K562 (cell line): ENCODE results near the gene MTA2. TPM values are rescaled to one million over a fixed set of nuclear protein-coding genes. Genes with fewer than 3 reads are reported as not detected.

ENCODE experiments used
- ERF ChIP-seq: fragments of 450-650 bp; formaldehyde crosslinking; IDR thresholded peaks from 2 replicates; pipeline ENCODE4 v1.4.0; 2020; ENCODE audit warnings: mild to moderate bottlenecking, mixed read lengths
- HDAC1 ChIP-seq, 2 experiments: fragments of 450-650 bp; IDR thresholded peaks; 2 replicates each; pipeline ENCODE4 v1.6.1; 2016 to 2017; ENCODE audit warnings: inconsistent platforms in 1 of 2, mild to moderate bottlenecking in 1 of 2, moderate library complexity in 1 of 2
- SRF ChIP-seq, 2 experiments: fragments of 250-450, 450-650 bp in 1 of 2; sonication (Bioruptor Pico) in 1 of 2; sonication (generic) in 1 of 2; formaldehyde crosslinking; IDR thresholded peaks; 2 replicates each; pipeline versions ENCODE4 v1.5.0 to v1.5.1; 2020 to 2022; ENCODE audit warnings: mild to moderate bottlenecking in 1 of 2, missing genetic modification reagents in 1 of 2
- ZKSCAN1 ChIP-seq: fragments of 150-350 bp; IDR thresholded peaks from 2 replicates; pipeline ENCODE4 v1.6.1; 2016; ENCODE audit warnings: low read depth, low read length
- ZNF780A ChIP-seq: fragments of 250-450 bp; sonication (Bioruptor Pico); IDR thresholded peaks from 2 replicates; pipeline ENCODE4 v1.5.0; 2021; ENCODE audit warnings: mild to moderate bottlenecking
- polyA plus RNA-seq, 8 experiments: library from polyadenylated mRNA; depleted of rRNA in 4 of 8; stranded (reverse) in 5 of 8; unstranded in 3 of 8; fragments of >200 nt; fragmentation: Nextera tagmentation in 2 of 8; fragmentation: Illumina TruSeq in 1 of 8; extraction: Ambion mirVana in 2 of 8; extraction: Trizol in 1 of 8; gene quantifications; 2 replicates each; pipeline versions ENCODE4 v1.2.1 to v1.2.3, GENCODE V29; 2011 to 2014; ENCODE audit warnings: inconsistent platforms in 1 of 8, missing spikeins in 1 of 8
- total RNA-seq, 7 experiments: library from RNA; depleted of rRNA in 6 of 7; stranded (reverse); fragments of >200 nt in 6 of 7; fragmentation: Illumina TruSeq in 2 of 7; extraction: Trizol in 2 of 7; gene quantifications; 2 replicates each; pipeline versions ENCODE4 v1.2.1 to v1.2.3, GENCODE V29; 2011 to 2021; ENCODE audit warnings: low replicate concordance in 1 of 7
- TF ChIP-seq, protein P1 (sequence below): fragments of 450-650 bp; IDR thresholded peaks from 2 replicates; pipeline ENCODE4 v1.6.1; 2016; ENCODE audit warnings: mild to moderate bottlenecking, moderate library complexity
- TF ChIP-seq, protein P2 (sequence below): sonication (generic); formaldehyde crosslinking; IDR thresholded peaks from 2 replicates; pipeline ENCODE4 v1.8.0; 2023; ENCODE audit warnings: missing genetic modification reagents, mild to moderate bottlenecking, borderline replicate concordance

The MTA2 gene
- total and polyA plus RNA-seq, 9 of the 15 experiments (the other 6 are each of a cell fraction or from before 2014, with no cell fraction given) = 6.2 to 220 (median 172) TPM

DNA sequence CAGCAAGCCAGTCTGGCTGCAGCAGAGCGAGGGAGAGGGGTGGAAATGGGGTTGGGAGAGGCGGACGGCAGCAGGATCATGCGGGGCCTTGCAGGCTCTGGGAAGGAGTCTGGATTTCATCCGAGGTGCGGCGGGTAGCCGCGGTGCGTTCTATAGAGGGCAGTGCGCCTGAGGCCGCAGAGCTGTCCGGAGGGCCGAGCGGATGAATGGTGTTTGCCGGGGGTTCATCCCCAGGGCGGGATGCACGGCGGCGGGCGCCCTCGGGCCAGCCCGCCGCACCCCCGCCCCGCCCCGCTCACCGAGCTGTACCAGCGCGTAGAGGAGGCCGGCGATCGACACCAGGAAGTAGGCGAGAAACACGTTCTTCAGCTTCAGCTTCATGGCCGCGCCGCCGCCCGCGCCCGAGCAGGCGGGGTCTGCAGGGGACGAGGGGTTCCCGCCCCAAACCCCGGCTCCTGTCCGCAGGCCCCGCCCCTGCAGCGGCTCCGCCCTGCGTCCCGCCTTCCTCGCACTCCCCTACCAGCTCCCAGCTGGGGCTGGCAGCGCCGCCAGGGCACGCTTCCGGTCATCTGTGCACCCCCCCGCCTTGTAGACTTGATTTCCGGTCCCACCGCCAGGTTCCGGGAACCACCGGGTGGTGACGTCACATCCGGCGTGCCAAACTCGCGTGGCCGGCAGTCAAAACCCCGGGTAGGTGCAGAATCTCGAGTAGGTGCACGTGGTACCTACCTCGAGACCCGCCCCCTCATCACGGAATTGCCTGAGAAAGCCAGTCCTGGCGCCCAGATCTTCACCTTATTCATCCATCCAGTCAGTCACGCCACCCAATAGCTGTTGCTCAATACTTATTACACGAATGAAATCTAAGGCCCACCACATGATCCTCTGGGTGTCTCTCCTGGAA lies 20.2 kb upstream of the MTA2 start, which contains the start of gene B3GAT3 (continued):
- TF ChIP-seq, protein P1, sequence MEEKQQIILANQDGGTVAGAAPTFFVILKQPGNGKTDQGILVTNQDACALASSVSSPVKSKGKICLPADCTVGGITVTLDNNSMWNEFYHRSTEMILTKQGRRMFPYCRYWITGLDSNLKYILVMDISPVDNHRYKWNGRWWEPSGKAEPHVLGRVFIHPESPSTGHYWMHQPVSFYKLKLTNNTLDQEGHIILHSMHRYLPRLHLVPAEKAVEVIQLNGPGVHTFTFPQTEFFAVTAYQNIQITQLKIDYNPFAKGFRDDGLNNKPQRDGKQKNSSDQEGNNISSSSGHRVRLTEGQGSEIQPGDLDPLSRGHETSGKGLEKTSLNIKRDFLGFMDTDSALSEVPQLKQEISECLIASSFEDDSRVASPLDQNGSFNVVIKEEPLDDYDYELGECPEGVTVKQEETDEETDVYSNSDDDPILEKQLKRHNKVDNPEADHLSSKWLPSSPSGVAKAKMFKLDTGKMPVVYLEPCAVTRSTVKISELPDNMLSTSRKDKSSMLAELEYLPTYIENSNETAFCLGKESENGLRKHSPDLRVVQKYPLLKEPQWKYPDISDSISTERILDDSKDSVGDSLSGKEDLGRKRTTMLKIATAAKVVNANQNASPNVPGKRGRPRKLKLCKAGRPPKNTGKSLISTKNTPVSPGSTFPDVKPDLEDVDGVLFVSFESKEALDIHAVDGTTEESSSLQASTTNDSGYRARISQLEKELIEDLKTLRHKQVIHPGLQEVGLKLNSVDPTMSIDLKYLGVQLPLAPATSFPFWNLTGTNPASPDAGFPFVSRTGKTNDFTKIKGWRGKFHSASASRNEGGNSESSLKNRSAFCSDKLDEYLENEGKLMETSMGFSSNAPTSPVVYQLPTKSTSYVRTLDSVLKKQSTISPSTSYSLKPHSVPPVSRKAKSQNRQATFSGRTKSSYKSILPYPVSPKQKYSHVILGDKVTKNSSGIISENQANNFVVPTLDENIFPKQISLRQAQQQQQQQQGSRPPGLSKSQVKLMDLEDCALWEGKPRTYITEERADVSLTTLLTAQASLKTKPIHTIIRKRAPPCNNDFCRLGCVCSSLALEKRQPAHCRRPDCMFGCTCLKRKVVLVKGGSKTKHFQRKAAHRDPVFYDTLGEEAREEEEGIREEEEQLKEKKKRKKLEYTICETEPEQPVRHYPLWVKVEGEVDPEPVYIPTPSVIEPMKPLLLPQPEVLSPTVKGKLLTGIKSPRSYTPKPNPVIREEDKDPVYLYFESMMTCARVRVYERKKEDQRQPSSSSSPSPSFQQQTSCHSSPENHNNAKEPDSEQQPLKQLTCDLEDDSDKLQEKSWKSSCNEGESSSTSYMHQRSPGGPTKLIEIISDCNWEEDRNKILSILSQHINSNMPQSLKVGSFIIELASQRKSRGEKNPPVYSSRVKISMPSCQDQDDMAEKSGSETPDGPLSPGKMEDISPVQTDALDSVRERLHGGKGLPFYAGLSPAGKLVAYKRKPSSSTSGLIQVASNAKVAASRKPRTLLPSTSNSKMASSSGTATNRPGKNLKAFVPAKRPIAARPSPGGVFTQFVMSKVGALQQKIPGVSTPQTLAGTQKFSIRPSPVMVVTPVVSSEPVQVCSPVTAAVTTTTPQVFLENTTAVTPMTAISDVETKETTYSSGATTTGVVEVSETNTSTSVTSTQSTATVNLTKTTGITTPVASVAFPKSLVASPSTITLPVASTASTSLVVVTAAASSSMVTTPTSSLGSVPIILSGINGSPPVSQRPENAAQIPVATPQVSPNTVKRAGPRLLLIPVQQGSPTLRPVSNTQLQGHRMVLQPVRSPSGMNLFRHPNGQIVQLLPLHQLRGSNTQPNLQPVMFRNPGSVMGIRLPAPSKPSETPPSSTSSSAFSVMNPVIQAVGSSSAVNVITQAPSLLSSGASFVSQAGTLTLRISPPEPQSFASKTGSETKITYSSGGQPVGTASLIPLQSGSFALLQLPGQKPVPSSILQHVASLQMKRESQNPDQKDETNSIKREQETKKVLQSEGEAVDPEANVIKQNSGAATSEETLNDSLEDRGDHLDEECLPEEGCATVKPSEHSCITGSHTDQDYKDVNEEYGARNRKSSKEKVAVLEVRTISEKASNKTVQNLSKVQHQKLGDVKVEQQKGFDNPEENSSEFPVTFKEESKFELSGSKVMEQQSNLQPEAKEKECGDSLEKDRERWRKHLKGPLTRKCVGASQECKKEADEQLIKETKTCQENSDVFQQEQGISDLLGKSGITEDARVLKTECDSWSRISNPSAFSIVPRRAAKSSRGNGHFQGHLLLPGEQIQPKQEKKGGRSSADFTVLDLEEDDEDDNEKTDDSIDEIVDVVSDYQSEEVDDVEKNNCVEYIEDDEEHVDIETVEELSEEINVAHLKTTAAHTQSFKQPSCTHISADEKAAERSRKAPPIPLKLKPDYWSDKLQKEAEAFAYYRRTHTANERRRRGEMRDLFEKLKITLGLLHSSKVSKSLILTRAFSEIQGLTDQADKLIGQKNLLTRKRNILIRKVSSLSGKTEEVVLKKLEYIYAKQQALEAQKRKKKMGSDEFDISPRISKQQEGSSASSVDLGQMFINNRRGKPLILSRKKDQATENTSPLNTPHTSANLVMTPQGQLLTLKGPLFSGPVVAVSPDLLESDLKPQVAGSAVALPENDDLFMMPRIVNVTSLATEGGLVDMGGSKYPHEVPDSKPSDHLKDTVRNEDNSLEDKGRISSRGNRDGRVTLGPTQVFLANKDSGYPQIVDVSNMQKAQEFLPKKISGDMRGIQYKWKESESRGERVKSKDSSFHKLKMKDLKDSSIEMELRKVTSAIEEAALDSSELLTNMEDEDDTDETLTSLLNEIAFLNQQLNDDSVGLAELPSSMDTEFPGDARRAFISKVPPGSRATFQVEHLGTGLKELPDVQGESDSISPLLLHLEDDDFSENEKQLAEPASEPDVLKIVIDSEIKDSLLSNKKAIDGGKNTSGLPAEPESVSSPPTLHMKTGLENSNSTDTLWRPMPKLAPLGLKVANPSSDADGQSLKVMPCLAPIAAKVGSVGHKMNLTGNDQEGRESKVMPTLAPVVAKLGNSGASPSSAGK = peak; percentile 92
- no peak for TF ChIP-seq ERF
- TF ChIP-seq ZNF780A (CRISPR knock-in tag) = no peak
- TF ChIP-seq ZKSCAN1 = peak; percentile 70
- TF ChIP-seq, protein P2, sequence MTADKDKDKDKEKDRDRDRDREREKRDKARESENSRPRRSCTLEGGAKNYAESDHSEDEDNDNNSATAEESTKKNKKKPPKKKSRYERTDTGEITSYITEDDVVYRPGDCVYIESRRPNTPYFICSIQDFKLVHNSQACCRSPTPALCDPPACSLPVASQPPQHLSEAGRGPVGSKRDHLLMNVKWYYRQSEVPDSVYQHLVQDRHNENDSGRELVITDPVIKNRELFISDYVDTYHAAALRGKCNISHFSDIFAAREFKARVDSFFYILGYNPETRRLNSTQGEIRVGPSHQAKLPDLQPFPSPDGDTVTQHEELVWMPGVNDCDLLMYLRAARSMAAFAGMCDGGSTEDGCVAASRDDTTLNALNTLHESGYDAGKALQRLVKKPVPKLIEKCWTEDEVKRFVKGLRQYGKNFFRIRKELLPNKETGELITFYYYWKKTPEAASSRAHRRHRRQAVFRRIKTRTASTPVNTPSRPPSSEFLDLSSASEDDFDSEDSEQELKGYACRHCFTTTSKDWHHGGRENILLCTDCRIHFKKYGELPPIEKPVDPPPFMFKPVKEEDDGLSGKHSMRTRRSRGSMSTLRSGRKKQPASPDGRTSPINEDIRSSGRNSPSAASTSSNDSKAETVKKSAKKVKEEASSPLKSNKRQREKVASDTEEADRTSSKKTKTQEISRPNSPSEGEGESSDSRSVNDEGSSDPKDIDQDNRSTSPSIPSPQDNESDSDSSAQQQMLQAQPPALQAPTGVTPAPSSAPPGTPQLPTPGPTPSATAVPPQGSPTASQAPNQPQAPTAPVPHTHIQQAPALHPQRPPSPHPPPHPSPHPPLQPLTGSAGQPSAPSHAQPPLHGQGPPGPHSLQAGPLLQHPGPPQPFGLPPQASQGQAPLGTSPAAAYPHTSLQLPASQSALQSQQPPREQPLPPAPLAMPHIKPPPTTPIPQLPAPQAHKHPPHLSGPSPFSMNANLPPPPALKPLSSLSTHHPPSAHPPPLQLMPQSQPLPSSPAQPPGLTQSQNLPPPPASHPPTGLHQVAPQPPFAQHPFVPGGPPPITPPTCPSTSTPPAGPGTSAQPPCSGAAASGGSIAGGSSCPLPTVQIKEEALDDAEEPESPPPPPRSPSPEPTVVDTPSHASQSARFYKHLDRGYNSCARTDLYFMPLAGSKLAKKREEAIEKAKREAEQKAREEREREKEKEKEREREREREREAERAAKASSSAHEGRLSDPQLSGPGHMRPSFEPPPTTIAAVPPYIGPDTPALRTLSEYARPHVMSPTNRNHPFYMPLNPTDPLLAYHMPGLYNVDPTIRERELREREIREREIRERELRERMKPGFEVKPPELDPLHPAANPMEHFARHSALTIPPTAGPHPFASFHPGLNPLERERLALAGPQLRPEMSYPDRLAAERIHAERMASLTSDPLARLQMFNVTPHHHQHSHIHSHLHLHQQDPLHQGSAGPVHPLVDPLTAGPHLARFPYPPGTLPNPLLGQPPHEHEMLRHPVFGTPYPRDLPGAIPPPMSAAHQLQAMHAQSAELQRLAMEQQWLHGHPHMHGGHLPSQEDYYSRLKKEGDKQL (CRISPR knock-in tag) = no peak
- TF ChIP-seq SRF (CRISPR knock-in tag; IDR thresholded peaks at IDR 0.05) = peak in 1 of 2 experiments; percentile 45; a peak in 2 of 4 replicates
- peak in 1 of 2 experiments; percentile 98; a peak in 2 of 4 replicates for TF ChIP-seq HDAC1 (IDR thresholded peaks at IDR 0.05)
